GM19238 (cell line): ENCODE results near the gene PCNX1.

Experiments used
- DNase-seq: peaks from one replicate; pipeline ENCODE4 v3.0.0; 2011; ENCODE audit warnings: low spot score; ENCODE audit not compliant: insufficient read length

Gene PCNX1

GRCh38 chr14:71071042-71071441 is 163.8 kb downstream of the PCNX1 start:
- DNase-seq, result no peak

GRCh38 chr14:71076462-71077092 is 169.3 kb downstream of the PCNX1 start:
- no peak for DNase-seq

- no peak for DNase-seq
Observed at GRCh38 chr14:71078500-71078899, 171.2 kb downstream of the PCNX1 start.

- no peak for DNase-seq
Observed at GRCh38 chr14:71086567-71086966, 179.3 kb downstream of the PCNX1 start.

GRCh38 chr14:71089971-71090370 is 182.7 kb downstream of the PCNX1 start:
- DNase-seq, result no peak

GRCh38 chr14:71094722-71095121 is 187.5 kb downstream of the PCNX1 start:
- no peak for DNase-seq

DNA sequence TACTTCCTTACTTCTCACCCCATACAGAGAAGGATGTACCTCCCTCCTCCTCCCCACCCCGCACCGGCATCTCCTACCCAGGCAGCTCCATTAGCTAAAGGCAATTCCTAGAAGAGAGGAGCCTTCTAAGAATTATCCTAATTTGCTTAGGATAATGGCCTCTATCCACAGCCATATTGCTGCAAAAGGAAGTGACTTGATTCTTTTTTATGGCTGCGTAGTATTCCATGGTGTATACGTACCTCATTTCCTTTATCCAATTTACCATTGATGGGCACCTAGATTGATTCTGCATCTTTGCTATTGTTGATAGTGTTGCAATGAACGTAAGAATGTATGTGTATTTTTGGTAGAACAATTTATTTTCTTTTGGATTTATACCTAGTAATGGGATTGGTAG is 189.7 kb downstream of the PCNX1 start:
- DNase-seq, result no peak

- no peak for DNase-seq
Observed at GRCh38 chr14:71103662-71104484, 196.6 kb downstream of the PCNX1 start.

DNA sequence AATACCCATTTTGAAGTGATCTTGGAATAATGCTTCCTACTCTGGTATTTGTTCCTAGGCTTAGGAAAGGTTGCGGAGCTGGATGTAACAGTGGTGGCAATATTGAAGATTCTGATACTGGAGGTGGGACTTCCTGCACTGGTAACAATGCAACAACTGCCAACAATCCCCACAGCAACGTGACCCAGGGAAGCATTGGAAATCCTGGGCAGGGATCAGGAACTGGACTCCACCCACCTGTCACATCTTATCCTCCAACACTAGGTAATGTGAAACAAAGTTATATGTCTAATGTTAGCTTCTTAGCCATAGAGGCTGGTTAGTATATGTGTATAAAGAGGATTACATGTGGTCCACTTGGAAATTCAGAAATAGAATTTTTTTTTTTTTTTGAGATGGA is 197.9 kb downstream of the PCNX1 start:
- DNase-seq, result no peak

DNA sequence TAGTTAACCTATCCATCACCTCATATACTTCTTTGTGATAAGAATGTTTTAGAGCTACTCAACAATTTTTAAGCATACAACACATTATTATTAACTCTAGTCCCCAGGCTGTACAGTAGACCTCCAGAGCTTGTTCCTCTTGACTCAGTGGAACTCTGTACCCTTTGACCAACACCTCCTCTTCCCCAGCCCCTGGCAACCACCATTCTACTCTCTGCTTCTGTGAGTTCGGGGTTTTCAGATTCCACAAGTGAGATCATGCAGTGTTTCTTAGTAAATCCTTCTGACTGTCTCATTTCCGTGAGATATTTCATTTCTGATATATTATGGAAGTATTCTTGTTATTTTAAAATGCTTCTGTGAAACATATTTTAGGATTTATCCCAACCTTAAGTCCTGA is 200.7 kb downstream of the PCNX1 start:
- DNase-seq, result no peak

GRCh38 chr14:71108398-71109119 is 201.3 kb downstream of the PCNX1 start:
- DNase-seq, result no peak

GRCh38 chr14:71113376-71113775 is 206.1 kb downstream of the PCNX1 start:
- no peak for DNase-seq

DNA sequence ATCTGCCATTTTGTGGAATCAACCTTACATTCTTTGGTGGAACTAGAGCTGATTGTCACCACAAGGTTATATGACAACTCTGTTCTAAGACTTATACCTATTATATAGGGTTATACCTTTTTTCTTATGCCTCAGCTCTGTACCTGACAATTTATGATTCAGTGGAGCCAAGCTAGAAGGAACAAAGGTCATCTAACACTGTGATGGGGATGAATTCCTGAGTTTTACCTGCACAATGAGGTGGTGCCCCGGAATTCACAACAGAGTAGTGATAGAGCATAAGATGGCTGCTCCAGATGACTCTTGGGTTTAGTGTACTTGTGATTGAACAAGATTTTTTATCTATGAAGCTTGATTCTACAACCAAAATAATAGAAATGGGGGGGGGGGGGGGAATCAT is 207.3 kb downstream of the PCNX1 start:
- DNase-seq, result no peak

DNA sequence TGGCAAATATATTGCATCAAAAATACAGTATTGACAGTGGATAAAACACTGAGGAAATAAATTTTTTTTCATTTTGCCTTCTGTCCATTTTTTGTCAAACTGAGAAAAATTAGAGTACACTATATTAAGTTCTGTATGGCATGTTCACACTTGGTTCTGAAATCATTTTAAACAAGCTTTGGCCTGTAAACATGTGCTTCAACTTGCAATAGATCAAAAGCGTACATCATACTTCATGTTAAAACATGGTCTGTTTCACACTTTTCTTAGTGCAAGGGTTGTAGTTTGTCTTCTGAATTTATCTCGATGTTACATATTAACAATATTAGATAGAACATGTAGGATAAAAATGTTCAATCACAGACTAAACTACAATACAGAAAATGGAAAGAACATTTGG is 208.0 kb downstream of the PCNX1 start:
- no peak for DNase-seq

- DNase-seq, result no peak
Observed at GRCh38 chr14:71115821-71116567, 208.7 kb downstream of the PCNX1 start.

DNA sequence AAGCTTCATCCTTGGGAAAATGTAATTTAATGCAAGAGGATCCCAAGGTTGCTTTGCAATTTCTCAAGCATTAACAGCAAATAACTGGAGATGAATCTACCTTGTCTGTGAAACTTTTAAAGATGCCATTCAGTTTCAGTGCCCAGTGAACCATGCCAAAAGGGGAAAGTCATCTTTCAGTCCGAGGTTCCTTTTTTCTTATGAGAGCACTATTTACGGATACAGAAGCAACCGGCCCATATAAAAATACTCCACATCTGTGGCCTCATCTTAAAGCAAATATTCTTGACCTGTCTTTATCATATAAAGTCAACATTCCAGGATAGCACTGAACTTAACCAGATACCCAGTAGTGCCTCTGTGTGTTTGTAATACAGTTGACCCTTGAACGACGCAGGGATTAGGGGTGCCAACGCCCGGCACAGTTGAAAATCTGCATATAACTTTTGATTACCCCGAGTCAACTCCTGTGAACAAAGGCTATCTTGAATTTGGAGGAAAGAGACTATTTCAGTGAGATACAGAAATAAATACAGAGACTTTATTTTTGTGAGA is 209.4 kb downstream of the PCNX1 start:
- DNase-seq, result no peak

GRCh38 chr14:71117839-71118743 is 210.8 kb downstream of the PCNX1 start:
- no peak for DNase-seq

GRCh38 chr14:71119075-71119474 is 211.8 kb downstream of the PCNX1 start:
- no peak for DNase-seq

GRCh38 chr14:71119832-71120231 is 212.6 kb downstream of the PCNX1 start:
- no peak for DNase-seq

DNA sequence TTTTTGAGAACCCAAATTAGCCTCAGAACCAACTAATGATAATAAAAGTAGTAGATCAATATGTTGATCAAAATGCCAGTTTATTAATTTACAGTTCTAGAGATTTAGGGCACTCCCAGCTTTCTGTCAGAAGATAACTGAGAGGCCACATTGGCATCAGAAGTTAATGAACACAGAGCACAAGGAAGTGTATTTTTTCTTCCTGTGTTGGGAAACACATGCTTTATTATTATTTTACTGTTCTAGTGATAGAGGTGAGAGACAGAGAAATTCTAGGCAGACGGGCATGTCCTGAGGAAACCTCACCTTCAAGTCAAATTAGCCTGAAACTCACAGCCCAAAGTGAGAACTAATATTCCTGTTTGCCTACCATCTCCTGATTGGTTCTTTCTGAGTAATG is 213.7 kb downstream of the PCNX1 start:
- DNase-seq, result no peak
